GM12874 (cell line): ENCODE results near the gene HSD3B7.

Source experiments
- CTCF ChIP-seq: IDR thresholded peaks from 2 replicates; pipeline ENCODE4 v1.5.1; 2011; ENCODE audit warnings: low read depth, mild to moderate bottlenecking, control low read depth, low read length, moderate library complexity; ENCODE audit not compliant: insufficient read depth

Gene HSD3B7

GRCh38 chr16:30986129-30986991, 1.4 kb downstream of the HSD3B7 start:
- TF ChIP-seq CTCF: no peak

GRCh38 chr16:30987581-30988190, 2.7 kb downstream of the HSD3B7 start:
- no peak for TF ChIP-seq CTCF

- TF ChIP-seq CTCF: no peak
Measured at GRCh38 chr16:30989469-30990047, 4.6 kb downstream of the HSD3B7 start.

- TF ChIP-seq CTCF: no peak
Measured at GRCh38 chr16:30990105-30990504, 5.1 kb downstream of the HSD3B7 start.

- no peak for TF ChIP-seq CTCF
Measured at GRCh38 chr16:30991052-30991451, 6.0 kb downstream of the HSD3B7 start.

GRCh38 chr16:30992276-30992780, 7.3 kb downstream of the HSD3B7 start:
- no peak for TF ChIP-seq CTCF

GRCh38 chr16:30992931-30993816, 8.2 kb downstream of the HSD3B7 start:
- no peak for TF ChIP-seq CTCF
